Prostate gland (tissue), 2 donors: ENCODE data around the gene CDK14. TPM values are rescaled to one million over a fixed set of nuclear protein-coding genes. Genes with fewer than 3 reads are reported as not detected.

Source experiments
- DNase-seq: peaks from one replicate; pipeline ENCODE4 v3.0.0-alpha.2; 2019; ENCODE audit warnings: low spot score
- H3K27ac ChIP-seq, 2 donors: fragments of 200-600 bp; sonication (generic); 2 replicates each; pipeline ENCODE4 v1.5.1; 2017 to 2019
- H3K27me3 ChIP-seq: fragments of 200-600 bp; sonication (generic); replicated peaks from 2 replicates; pipeline ENCODE4 v1.5.1; 2019; ENCODE audit not compliant: insufficient read depth
- H3K36me3 ChIP-seq, 2 donors: fragments of 200-600 bp; sonication (generic); 1 replicate in 1 of 2; 2 replicates in 1 of 2; pipeline versions ENCODE4 v1.5.1 to v1.8.1; 2017 to 2019
- H3K4me1 ChIP-seq: fragments of 200-600 bp; sonication (generic); replicated peaks from 2 replicates; pipeline ENCODE4 v1.5.1; 2019
- H3K4me3 ChIP-seq, 2 donors: fragments of 200-600 bp; sonication (generic); 2 replicates each; pipeline ENCODE4 v1.5.1; 2017 to 2019
- H3K9me3 ChIP-seq: fragments of 200-600 bp; sonication (generic); 2 replicates; pipeline ENCODE4 v1.5.1; 2017
- CTCF ChIP-seq, 4 experiments: fragments of 200-600 bp in 2 of 4; fragments of 450-650 bp in 2 of 4; sonication (generic) in 2 of 4; IDR thresholded peaks; 1 replicate in 3 of 4; 2 replicates in 1 of 4; pipeline ENCODE4 v1.5.1; 2016 to 2019; ENCODE audit warnings: antibody characterized with exemption in 4 of 4, mild to moderate bottlenecking in 2 of 4, moderate library complexity in 2 of 4
- POLR2A ChIP-seq: fragments of 450-650 bp; IDR thresholded peaks from one replicate; pipeline ENCODE4 v1.6.1; 2016; ENCODE audit warnings: antibody characterized with exemption, mild to moderate bottlenecking
- POLR2AphosphoS5 ChIP-seq: sonication (generic); formaldehyde crosslinking; IDR thresholded peaks from one replicate; pipeline ENCODE4 v1.6.1; 2017; ENCODE audit warnings: antibody characterized with exemption
- WGBS: methylation state at CpG from one replicate; pipeline ENCODE4 v1.1.5; 2018; 5-methylcytosine and 5-hydroxymethylcytosine counted together
- intact Hi-C: fragments of 100-400 bp; cut with DNase I; formaldehyde crosslinking; loops from one replicate; pipeline ENCODE4 v1.14.2; 2022
- total RNA-seq, 2 donors: library from RNA; depleted of rRNA; stranded (reverse); fragments of >200 nt; gene quantifications; one replicate each; pipeline ENCODE4 v1.1.0, GENCODE V29; 2016

Gene CDK14
- total RNA-seq, 2 donors from 2014 or later, result 13.7 to 20.7 TPM

DNA sequence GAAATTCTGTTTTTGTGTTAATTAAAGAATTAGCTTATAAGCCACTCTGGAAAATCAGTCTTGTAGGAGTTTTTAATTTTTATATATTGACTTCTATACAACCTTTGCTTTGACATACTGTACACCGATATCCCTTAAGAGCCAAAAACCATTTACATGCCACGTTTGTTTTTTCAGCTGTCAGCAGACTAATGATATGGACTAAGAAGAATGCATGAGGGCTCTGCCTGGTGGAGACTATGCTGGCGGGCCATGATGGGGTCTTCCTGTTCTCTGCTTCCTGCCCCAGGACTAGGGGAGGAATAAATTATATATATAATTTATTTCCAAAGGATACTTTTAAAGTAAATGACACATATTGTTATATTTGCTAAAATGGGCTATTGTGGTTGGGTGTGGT lies 96.3 kb downstream of the CDK14 start:
- intact Hi-C loops, result no loop called here
- no peak for DNase-seq
- Histone ChIP-seq H3K27ac (no peak overlapping the region), H3K4me1 (no peaks in the 10 kb centered on the region), H3K27me3 (no peaks in the 10 kb centered on the region), H3K4me3 (no peak overlapping the region), H3K9me3 (no peaks in the 10 kb centered on the region), H3K36me3 (no peaks in the 10 kb centered on the region)
- no peak for TF ChIP-seq CTCF (IDR thresholded peaks at IDR 0.05)
- TF ChIP-seq POLR2AphosphoS5, result no peak
- TF ChIP-seq POLR2A, result no peak
- 65% methylated on average over 3 of the region's 3 CpGs for whole genome bisulfite sequencing

GRCh38 chr7:90692947-90693346 lies 96.8 kb downstream of the CDK14 start:
- no peak overlapping the region for H3K27ac ChIP-seq
- WGBS, result 84% methylated on average over 1 of the region's 1 CpG
- intact Hi-C loops, result no loop called here
- no peak overlapping the region for H3K4me3 ChIP-seq
- no peaks in the 10 kb centered on the region for H3K9me3 ChIP-seq
- no peaks in the 10 kb centered on the region for H3K36me3 ChIP-seq
- DNase-seq, result no peak
- no peaks in the 10 kb centered on the region for H3K27me3 ChIP-seq
- no peaks in the 10 kb centered on the region for H3K4me1 ChIP-seq
- no peak for TF ChIP-seq POLR2AphosphoS5
- no peak for TF ChIP-seq CTCF (IDR thresholded peaks at IDR 0.05)
- no peak for TF ChIP-seq POLR2A

GRCh38 chr7:90693939-90694338 lies 97.8 kb downstream of the CDK14 start:
- no peak for DNase-seq
- H3K4me1 ChIP-seq, result no peaks in the 10 kb centered on the region
- intact Hi-C loops, result no loop called here
- no peak overlapping the region for H3K27ac ChIP-seq
- no peak for TF ChIP-seq POLR2AphosphoS5
- no peaks in the 10 kb centered on the region for H3K36me3 ChIP-seq
- H3K9me3 ChIP-seq, result no peaks in the 10 kb centered on the region
- H3K27me3 ChIP-seq, result no peaks in the 10 kb centered on the region
- H3K4me3 ChIP-seq, result no peak overlapping the region

DNA sequence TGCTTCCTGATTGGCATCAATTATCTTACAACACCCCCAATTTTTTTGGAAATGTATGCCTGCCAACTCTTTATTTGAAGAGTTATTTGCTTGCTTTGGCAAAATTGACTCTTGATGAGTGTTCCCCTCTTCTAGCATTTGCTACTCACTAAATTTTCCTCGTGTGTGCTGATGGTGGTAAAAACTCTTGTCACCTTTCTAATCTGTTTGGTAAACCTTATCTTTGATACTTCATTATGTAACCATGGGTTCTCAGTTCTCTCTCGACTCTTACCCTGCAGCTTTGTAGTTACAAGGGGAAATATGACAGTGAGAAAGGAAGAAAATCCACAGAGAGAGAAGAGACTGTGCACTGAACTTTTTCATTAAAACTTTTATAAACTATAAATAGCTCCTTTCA lies 102.5 kb downstream of the CDK14 start:
- intact Hi-C loops, result no loop called here
- H3K9me3 ChIP-seq, result no peaks in the 10 kb centered on the region
- TF ChIP-seq POLR2AphosphoS5 (no peak), POLR2A (no peak), CTCF (IDR thresholded peaks at IDR 0.05) (no peak)

GRCh38 chr7:90701021-90701420 lies 104.9 kb downstream of the CDK14 start:
- no peaks in the 10 kb centered on the region for H3K4me1 ChIP-seq
- TF ChIP-seq POLR2AphosphoS5 (no peak), CTCF (IDR thresholded peaks at IDR 0.05) (no peak), POLR2A (no peak)
- no peak overlapping the region for H3K27ac ChIP-seq
- intact Hi-C loops, result no loop called here
- H3K36me3 ChIP-seq, result no peaks in the 10 kb centered on the region
- H3K27me3 ChIP-seq, result no peaks in the 10 kb centered on the region
- H3K4me3 ChIP-seq, result no peak overlapping the region
- 70% methylated on average over 3 of the region's 3 CpGs for WGBS
- DNase-seq, result no peak
- H3K9me3 ChIP-seq, result no peaks in the 10 kb centered on the region

More for the DNA sequence above, 102.5 kb downstream of the CDK14 start:
- H3K4me3 ChIP-seq, result no peak overlapping the region
- no peaks in the 10 kb centered on the region for H3K36me3 ChIP-seq
- H3K27me3 ChIP-seq, result no peaks in the 10 kb centered on the region
- no peak for DNase-seq
- 12% methylated on average over 2 of the region's 2 CpGs for WGBS
- H3K4me1 ChIP-seq, result no peaks in the 10 kb centered on the region
- no peak overlapping the region for H3K27ac ChIP-seq
